Urothelium cell line (cell line): ENCODE measurements around the gene ENO2.
"Not testable (repeated sequence)": the region's sequence is repeated elsewhere in the genome, so short reads cannot be mapped to it uniquely, and the experiment has no call there.

Source experiments
- DNase-seq: peaks from one replicate; pipeline ENCODE4 v3.0.0; 2011; ENCODE audit warnings: low spot score, mixed read lengths
- FAIRE-seq: peaks from 2 replicates; lab custom pipeline; 2011; peaks lifted over from hg19 to GRCh38; lab: Jason Lieb, UNC

ENO2 gene

DNA sequence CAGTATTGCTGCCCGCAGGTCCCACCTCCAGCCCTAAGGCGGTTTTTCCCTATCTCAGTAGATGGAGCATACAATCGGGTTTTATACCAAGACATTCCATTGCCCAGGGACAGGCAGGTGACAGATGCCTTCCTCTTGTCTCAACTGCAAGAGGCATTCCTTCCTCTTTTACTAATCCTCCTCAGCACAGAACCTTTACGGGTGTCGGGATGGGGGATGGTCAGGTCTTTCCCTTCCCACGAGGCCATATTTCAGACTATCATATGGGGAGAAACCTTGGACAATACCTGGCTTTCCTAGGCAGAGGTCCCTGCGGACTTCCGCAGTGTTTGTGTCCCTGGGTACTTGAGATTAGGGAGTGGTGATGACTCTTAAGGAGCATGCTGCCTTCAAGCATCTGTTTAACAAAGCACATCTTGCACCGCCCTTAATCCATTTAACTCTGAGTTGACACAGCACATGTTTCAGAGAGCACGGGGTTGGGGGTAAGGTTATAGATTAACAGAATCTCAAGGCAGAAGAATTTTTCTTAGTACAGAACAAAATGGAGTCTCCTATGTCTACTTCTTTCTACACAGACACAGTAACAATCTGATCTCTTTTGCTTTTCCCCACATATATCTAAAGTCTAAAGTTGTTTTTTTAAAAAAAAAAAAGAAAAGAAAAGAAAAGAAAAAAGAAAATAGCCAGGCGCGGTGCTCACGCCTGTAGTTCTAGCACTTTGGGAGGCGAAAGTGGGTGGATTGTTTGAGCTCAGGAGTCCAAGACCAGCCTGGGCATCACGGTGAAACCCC, 28.0 kb upstream of the ENO2 start:
- not testable (repeated sequence) for DNase-seq, FAIRE-seq

GRCh38 chr12:6887460-6887859, 26.9 kb upstream of the ENO2 start:
- FAIRE-seq = no peak
- DNase-seq = no peak

DNA sequence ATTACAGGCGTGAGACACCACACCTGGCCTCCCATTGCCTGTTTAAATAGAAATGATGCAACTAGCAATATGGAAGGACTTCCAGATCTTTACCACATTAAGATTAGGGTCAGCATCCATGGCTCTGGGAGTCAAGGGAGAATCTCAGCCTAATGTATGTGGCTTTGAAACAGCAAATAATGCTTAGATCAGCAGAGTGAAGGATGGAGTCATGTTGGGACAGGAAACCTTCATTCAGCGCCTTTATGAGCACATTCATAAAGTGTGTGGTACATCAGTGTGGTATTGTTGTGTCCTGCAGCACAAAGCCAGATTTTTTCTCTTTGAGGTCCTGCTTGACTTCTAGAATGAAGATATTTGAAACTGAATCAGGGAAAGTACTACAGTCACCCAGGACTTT, 26.0 kb upstream of the ENO2 start:
- FAIRE-seq (no peak), DNase-seq (no peak)

- not testable (repeated sequence) for DNase-seq, FAIRE-seq
Measured at GRCh38 chr12:6888794-6889193, 25.6 kb upstream of the ENO2 start.

DNA sequence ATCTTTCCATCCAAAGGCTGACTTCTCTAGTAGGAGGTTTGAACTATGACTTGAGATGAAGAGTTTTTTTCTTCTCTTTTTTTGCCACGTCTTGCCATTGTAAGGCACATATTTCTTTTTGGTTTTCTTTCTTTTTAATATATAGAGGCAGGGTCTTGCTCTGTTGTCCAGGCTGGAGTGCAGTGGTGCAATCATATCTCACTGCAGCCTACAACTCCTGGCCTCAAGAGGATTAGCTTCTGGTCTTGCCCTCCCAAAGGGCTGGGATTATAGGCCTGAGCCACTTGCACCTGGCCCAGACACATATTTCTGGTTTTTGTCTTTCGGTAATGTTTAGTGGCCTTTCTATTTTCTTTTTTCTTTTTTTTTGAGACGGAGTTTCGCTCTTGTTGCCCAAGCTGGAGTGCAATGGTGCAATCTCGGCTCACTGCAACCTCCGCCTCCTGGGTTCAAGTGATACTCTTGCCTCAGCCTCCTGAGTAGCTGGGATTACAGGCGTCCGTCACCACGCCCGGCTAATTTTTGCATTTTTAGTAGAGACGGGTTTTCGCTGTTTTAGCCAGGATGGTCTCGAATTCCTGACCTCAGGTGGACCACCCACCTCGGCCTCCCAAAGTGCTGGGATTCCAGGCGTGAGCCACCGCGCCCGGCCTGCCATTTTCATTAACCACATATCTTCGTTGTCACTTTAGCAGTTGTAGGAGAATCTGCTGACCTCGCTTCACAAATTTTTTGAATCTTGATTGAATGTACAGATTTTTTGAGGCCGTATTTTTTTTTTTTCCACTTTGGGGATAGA, 24.4 kb upstream of the ENO2 start:
- not testable (repeated sequence) for DNase-seq

DNA sequence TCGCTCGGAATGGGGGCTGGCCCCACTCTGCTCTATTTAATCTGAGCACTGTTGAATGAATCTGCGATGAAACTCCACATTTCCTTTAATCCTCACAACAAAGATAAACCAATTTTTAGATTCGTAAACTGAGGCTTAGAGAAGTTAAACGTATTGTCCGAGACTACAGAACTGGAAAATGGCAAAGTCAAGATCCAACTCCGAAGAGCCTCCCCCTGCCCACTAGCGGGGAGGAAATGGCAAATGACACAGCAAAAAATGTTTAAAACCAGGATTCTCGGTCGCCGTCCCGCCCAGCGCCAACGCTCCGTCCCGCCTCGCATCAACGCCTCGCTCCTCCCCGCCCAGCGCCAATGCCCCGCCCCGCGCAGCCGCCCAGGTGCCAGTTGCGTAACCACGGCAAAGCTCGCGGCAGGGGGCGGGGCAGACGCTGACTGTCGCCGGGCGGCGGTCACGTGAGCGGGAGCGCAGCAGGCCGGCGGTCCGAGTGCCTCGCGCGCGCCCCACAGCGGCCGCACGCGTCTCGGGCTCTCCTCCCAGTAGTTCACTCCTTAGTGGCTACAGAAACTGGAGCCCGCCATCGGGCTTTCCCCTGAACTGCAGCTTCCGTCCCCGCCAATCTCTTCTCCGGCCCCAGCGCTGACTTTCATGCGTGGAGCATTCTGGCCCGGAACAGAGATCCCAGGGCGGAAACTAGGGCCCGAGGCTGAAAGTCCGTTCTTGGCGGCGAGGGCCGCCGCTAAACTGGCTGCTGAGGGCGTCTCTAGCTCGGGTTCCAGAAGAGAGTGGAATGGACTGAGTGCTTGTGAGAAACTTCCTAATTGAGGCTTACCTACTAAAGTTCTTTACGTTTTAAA, 23.4 kb upstream of the ENO2 start:
- FAIRE-seq (peak; percentile 90), DNase-seq (peak; percentile 99)

More for the DNA sequence above, 24.4 kb upstream of the ENO2 start:
- not testable (repeated sequence) for FAIRE-seq

DNA sequence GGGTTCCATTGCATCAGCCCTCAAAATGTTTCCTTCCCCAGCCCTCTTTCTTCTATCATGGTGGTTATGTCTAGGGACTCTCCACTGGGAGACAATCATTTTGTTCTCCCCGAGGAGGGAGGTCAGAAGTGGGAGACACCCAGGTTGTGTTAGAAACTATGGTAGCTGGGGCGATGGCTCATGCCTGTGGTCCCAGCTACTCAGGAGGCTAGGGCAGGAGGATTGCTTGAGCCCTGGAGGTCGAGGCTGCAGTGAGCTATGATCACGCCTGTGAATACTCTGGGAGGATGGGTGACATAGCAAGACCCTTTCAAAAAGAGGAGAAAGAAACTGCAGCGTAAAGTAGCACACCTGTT, 22.8 kb upstream of the ENO2 start:
- no peak for FAIRE-seq
- no peak for DNase-seq

- not testable (repeated sequence) for FAIRE-seq, DNase-seq
Measured at GRCh38 chr12:6892683-6893082, 21.7 kb upstream of the ENO2 start.

- DNase-seq = no peak
- FAIRE-seq = no peak
Measured at GRCh38 chr12:6894321-6894720, 20.1 kb upstream of the ENO2 start.

GRCh38 chr12:6896846-6897435, 17.4 kb upstream of the ENO2 start:
- no peak for FAIRE-seq
- no peak for DNase-seq

- DNase-seq (no peak), FAIRE-seq (no peak)
Measured at GRCh38 chr12:6899427-6899826, 15.0 kb upstream of the ENO2 start.

DNA sequence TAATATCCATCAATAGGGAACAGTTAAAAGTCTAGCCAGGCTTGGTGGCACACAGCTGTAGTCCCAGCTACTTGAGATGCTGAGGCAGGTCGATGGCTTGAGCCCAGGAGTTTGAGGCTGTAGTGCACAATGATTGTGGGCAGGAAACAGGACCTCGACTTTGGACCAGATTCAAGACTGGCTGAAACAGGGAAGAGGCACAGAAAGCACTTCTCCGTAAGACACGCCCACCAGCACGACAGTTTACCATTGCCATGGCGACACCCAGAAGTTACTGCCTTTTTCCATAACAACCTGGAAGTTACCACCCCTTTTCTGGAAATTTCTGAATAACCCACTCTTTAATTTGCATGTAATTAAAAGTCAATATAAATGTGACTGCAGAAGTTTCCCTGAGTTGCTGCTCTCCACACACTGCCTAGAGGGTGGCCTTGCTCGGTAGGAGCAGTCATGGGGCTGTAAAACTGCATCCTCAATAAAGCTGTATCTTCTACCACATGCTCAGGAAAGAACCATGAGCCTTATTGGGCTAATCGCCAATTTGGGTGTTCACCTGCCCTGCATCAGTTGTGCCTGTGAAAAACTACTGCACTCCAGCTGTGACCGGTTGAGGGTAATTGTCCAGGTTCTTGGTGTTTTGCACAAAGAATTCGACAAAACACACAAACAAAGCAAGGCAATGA, 14.4 kb upstream of the ENO2 start:
- DNase-seq = no peak
- no peak for FAIRE-seq

- FAIRE-seq (no peak), DNase-seq (no peak)
Measured at GRCh38 chr12:6902448-6902847, 11.9 kb upstream of the ENO2 start.

- FAIRE-seq (no peak), DNase-seq (no peak)
Measured at GRCh38 chr12:6903722-6904121, 10.7 kb upstream of the ENO2 start.

GRCh38 chr12:6904280-6905276, 9.8 kb upstream of the ENO2 start, which contains the start of gene LRRC23:
Gene LRRC23 (plus strand): TSS chr12:6904822. CDS start chr12:6905634, 812 bp downstream.
- FAIRE-seq (peak; percentile 95), DNase-seq (peak; percentile 97)

DNA sequence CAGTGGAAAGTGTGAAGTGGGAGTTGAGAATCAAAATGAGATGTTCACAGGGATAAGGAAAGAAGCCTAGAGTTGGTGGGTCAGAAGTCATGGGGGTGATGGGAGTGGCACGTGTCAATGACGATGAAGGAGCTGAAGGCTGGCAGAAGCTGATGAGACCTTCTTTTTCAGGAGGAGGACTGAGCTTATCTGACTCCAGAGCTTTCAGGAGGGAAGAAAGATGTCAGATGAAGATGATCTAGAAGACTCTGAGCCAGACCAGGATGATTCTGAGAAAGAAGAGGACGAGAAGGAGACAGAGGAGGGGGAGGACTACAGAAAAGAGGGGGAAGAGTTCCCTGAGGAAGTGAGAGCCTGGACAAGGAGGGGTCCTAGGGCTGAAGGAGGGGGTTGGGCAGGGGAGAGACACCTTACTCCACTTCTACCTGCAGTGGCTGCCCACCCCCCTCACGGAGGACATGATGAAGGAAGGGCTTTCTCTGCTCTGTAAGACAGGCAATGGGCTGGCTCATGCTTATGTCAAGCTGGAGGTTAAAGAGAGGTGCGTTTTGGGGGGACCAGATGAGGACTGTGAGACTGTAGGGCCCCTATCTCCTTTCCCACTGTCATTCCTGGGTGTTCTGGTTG, 8.9 kb upstream of the ENO2 start:
- DNase-seq = no peak
- no peak for FAIRE-seq

DNA sequence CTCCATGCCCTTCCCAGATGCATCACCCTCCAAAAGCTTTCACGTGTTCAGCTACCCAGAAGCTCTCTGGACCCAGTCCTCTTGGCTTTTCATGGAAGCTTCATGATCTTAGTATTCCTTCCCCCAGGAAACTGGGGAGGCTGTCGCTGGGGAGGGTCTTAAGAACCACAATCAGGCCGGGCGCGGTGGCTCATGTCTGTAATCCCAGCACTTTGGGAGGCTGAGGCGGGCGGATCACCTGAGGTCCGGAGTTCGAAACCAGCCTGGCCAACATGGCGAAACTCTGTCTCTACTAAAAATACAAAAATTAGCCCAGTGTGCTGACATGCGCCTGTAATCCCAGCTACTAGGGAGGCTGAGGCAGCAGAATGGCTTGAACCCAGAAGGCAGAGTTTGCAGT, 6.2 kb upstream of the ENO2 start:
- DNase-seq, FAIRE-seq: not testable (repeated sequence)

DNA sequence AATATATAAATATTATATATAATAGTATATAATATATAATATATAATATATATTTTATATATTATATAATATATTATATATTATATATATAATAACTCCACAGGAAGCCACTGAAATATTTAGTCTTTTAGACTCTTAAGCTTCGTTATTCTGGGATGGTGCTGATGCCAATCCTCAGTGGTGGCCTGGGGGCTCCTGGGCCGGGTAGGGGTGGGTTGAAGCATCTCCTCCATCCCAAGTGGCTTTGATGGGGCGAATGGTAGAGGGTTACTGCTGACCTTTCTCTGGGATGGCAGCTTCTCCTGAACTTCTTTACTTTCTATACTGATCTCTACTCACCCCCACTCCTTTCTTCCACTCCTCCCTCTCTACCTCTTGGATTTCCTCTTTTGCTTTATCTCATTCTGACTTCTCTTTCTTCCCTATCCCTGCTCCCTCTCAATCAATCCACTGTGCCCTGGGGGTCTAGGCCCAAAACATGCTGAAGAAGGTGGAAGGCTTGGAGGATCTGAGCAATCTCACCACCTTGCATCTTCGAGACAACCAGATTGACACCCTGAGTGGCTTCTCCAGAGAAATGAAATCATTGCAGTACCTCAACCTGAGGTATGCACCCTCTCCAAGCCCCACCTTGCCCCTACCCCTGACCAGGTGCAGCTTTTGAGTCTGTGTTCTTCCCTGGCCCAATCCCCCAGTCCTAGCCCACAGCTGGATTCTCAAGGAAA, 4.8 kb upstream of the ENO2 start:
- no peak for FAIRE-seq
- DNase-seq = no peak
